Measurements from ENCODE around the gene TMPRSS7.

The TMPRSS7 gene

DNA sequence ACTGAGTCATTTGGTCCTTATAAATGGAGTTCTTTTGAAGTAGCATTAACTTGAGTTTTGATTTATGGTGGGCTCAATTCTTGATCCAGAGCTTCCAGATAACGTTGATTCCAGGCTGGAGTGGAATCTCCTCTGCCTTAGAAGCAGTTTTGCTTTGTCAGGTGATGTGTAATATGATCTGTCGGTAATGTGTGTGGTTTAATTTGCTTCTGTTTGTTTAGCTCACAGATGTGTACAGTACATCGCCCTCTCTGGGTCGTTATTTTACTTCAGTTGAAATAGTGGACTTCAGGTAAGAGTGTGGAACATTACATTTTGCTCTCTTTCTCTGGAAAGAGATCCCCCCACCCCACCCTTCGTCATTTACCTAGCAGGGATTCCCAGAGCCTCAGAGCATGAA is 74.8 kb downstream of the TMPRSS7 start:
- no peak overlapping the region for H3K4me3 ChIP-seq (ENCODE audit: insufficient read depth, low read length, poor library complexity, severe bottlenecking)
- H3K9ac ChIP-seq (ENCODE audit: low read length), result peak overlapping the region; percentile 20
- no peaks in the 10 kb centered on the region for H3K27me3 ChIP-seq (ENCODE audit: low read length)
- no peak for TF ChIP-seq EZH2phosphoT487 (conservative IDR thresholded peaks at IDR 0.05; ENCODE audit: low read length)
- TF ChIP-seq, protein P1, sequence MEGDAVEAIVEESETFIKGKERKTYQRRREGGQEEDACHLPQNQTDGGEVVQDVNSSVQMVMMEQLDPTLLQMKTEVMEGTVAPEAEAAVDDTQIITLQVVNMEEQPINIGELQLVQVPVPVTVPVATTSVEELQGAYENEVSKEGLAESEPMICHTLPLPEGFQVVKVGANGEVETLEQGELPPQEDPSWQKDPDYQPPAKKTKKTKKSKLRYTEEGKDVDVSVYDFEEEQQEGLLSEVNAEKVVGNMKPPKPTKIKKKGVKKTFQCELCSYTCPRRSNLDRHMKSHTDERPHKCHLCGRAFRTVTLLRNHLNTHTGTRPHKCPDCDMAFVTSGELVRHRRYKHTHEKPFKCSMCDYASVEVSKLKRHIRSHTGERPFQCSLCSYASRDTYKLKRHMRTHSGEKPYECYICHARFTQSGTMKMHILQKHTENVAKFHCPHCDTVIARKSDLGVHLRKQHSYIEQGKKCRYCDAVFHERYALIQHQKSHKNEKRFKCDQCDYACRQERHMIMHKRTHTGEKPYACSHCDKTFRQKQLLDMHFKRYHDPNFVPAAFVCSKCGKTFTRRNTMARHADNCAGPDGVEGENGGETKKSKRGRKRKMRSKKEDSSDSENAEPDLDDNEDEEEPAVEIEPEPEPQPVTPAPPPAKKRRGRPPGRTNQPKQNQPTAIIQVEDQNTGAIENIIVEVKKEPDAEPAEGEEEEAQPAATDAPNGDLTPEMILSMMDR (IDR thresholded peaks at IDR 0.05; ENCODE audit: insufficient read depth, low read length, poor library complexity, severe bottlenecking), result no peak
- H3K4me2 ChIP-seq (ENCODE audit: low read depth, low read length, poor library complexity, severe bottlenecking), result peak overlapping the region; percentile 45
- peak overlapping the region; percentile 10 for H2AFZ ChIP-seq (ENCODE audit: low read depth, low read length, severe bottlenecking)
- H3F3A ChIP-seq (ENCODE audit: insufficient read depth), result peaks cover 17% of the 10 kb centered on the region
- H4K20me1 ChIP-seq (ENCODE audit: low read depth, low read length), result no peaks in the 10 kb centered on the region
- peak overlapping the region; percentile 67 for H3K27ac ChIP-seq (ENCODE audit: low read depth, low read length)
- no peaks in the 10 kb centered on the region for H3K36me3 ChIP-seq (ENCODE audit: low read length)
- no peaks in the 10 kb centered on the region for H3K9me3 ChIP-seq (ENCODE audit: insufficient read depth, low read length)
- H3K79me2 ChIP-seq (ENCODE audit: insufficient read depth, low read length), result no peaks in the 10 kb centered on the region
- no peaks in the 10 kb centered on the region for H3K9me2 ChIP-seq (replicated peaks; ENCODE audit: insufficient read depth, low read length)

DNA sequence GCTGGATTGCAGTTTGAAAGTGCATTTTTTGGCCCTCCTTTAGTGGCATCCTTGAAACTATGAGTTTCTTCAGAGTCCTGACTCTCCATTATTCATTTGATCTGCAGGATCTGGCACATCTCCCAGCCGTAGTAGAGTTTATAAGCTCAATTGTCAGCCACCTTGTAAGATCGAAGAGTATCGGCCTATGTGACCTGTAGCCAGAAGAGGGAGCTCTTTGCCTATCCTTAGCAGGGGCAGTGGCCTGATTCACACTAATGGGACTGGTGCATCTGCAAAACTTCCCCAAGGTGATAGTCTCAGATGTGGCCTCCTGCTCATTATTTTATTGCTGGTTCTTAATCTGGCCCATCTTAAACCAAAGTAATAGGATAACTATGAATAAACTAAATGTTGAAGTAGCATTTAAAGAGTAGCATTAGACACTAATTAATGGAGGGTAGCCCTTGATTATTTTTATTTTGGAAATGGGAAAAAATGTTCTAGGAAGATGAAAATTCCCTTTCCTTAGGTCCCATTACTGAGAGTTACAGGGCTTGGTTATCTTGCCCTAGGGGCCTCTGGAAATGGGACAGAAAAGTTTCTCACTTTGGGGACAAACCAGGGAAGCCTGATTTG is 77.4 kb downstream of the TMPRSS7 start:
- Histone ChIP-seq H3F3A (ENCODE audit: insufficient read depth) (peaks cover 41% of the 10 kb centered on the region), H3K9ac (ENCODE audit: low read length) (peak overlapping the region; percentile 68), H3K9me2 (replicated peaks; ENCODE audit: insufficient read depth, low read length) (no peaks in the 10 kb centered on the region), H3K27ac (ENCODE audit: low read depth, low read length) (peak overlapping the region; percentile 99), H4K20me1 (ENCODE audit: low read depth, low read length) (no peaks in the 10 kb centered on the region), H2AFZ (ENCODE audit: low read depth, low read length, severe bottlenecking) (no peak overlapping the region), H3K4me2 (ENCODE audit: low read depth, low read length, poor library complexity, severe bottlenecking) (peak overlapping the region; percentile 85), H3K9me3 (ENCODE audit: insufficient read depth, low read length) (no peaks in the 10 kb centered on the region), H3K27me3 (ENCODE audit: low read length) (no peaks in the 10 kb centered on the region), H3K4me3 (ENCODE audit: insufficient read depth, low read length, poor library complexity, severe bottlenecking) (no peak overlapping the region), H3K79me2 (ENCODE audit: insufficient read depth, low read length) (no peaks in the 10 kb centered on the region), H3K36me3 (ENCODE audit: low read length) (no peaks in the 10 kb centered on the region)
- TF ChIP-seq EZH2phosphoT487 (conservative IDR thresholded peaks at IDR 0.05; ENCODE audit: low read length), result no peak
- TF ChIP-seq, protein P1 (IDR thresholded peaks at IDR 0.05; ENCODE audit: insufficient read depth, low read length, poor library complexity, severe bottlenecking), result peak; percentile 91

DNA sequence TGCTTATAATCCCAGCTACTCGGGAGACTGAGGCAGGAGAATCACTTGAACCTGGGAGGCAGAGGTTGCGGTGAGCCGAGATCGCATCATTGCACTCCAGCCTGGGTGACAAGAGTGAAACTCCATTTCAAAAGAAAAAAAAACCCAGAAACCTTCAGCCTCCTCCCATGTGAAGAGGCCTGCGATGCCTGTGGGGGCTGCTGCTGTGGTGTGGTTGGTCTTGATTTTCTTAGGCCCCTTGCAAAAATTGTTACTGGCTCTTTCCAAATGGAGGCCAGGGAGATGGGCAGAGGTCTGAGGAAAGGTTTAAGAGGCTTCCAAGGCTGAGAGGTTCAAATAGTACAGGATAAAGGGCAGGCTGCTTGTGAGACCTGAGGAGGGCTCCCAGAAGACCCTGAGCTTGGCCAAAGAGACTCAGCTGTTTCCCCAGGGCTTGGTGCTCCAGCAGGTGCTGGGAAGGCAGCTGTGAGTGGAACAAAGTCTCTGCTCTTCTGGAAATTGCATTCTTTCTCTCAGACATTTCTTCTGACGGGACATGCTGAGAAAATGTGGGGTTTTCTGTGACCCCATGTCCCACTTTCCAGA is 80.1 kb downstream of the TMPRSS7 start:
- H3K9ac ChIP-seq (ENCODE audit: low read length), result peak overlapping the region; percentile 68
- peak overlapping the region; percentile 85 for H3K4me2 ChIP-seq (ENCODE audit: low read depth, low read length, poor library complexity, severe bottlenecking)
- no peak overlapping the region for H2AFZ ChIP-seq (ENCODE audit: low read depth, low read length, severe bottlenecking)
- peak overlapping the region; percentile 10 for H3K4me3 ChIP-seq (ENCODE audit: insufficient read depth, low read length, poor library complexity, severe bottlenecking)
- H3K27me3 ChIP-seq (ENCODE audit: low read length), result no peaks in the 10 kb centered on the region
- peak overlapping the region; percentile 99 for H3K27ac ChIP-seq (ENCODE audit: low read depth, low read length)
- H4K20me1 ChIP-seq (ENCODE audit: low read depth, low read length), result no peaks in the 10 kb centered on the region
- peaks cover 66% of the 10 kb centered on the region for H3F3A ChIP-seq (ENCODE audit: insufficient read depth)
- TF ChIP-seq, protein P1 (IDR thresholded peaks at IDR 0.05; ENCODE audit: insufficient read depth, low read length, poor library complexity, severe bottlenecking), result no peak
- TF ChIP-seq EZH2phosphoT487 (conservative IDR thresholded peaks at IDR 0.05; ENCODE audit: low read length), result no peak
- H3K9me3 ChIP-seq (ENCODE audit: insufficient read depth, low read length), result no peaks in the 10 kb centered on the region
- no peaks in the 10 kb centered on the region for H3K79me2 ChIP-seq (ENCODE audit: insufficient read depth, low read length)
- no peaks in the 10 kb centered on the region for H3K36me3 ChIP-seq (ENCODE audit: low read length)
- H3K9me2 ChIP-seq (replicated peaks; ENCODE audit: insufficient read depth, low read length), result no peaks in the 10 kb centered on the region

Data from SU-DHL-6 (cell line).